ENCODE data around the gene CARMIL1.

The CARMIL1 gene

GRCh38 chr6:25257686-25258348 lies 21.4 kb upstream of the CARMIL1 start:
- H3K4me1 ChIP-seq (ENCODE audit: insufficient read depth, low read length): no peaks in the 10 kb centered on the region
- no peaks in the 10 kb centered on the region for H3K9me3 ChIP-seq (ENCODE audit: control insufficient read depth, insufficient read depth, low read length)
- H3K9ac ChIP-seq (ENCODE audit: low read depth, low read length): no peak overlapping the region
- H3K36me3 ChIP-seq (ENCODE audit: insufficient read depth, low read length): no peaks in the 10 kb centered on the region

- Histone ChIP-seq H3K4me1 (ENCODE audit: insufficient read depth, low read length) (no peaks in the 10 kb centered on the region), H3K9ac (ENCODE audit: low read depth, low read length) (no peak overlapping the region), H3K36me3 (ENCODE audit: insufficient read depth, low read length) (no peaks in the 10 kb centered on the region), H3K9me3 (ENCODE audit: control insufficient read depth, insufficient read depth, low read length) (no peaks in the 10 kb centered on the region)
Measured at GRCh38 chr6:25259756-25260155, 19.4 kb upstream of the CARMIL1 start.

- H3K36me3 ChIP-seq (ENCODE audit: insufficient read depth, low read length): no peaks in the 10 kb centered on the region
- no peaks in the 10 kb centered on the region for H3K4me1 ChIP-seq (ENCODE audit: insufficient read depth, low read length)
- H3K9ac ChIP-seq (ENCODE audit: low read depth, low read length): no peak overlapping the region
- no peaks in the 10 kb centered on the region for H3K9me3 ChIP-seq (ENCODE audit: control insufficient read depth, insufficient read depth, low read length)
Measured at GRCh38 chr6:25263657-25264056, 15.5 kb upstream of the CARMIL1 start.

- Histone ChIP-seq H3K9me3 (ENCODE audit: control insufficient read depth, insufficient read depth, low read length) (no peaks in the 10 kb centered on the region), H3K9ac (ENCODE audit: low read depth, low read length) (no peak overlapping the region), H3K36me3 (ENCODE audit: insufficient read depth, low read length) (no peaks in the 10 kb centered on the region), H3K4me1 (ENCODE audit: insufficient read depth, low read length) (no peaks in the 10 kb centered on the region; the same call in 1 of the 2 replicates)
Measured at GRCh38 chr6:25266456-25267100, 12.6 kb upstream of the CARMIL1 start.

GRCh38 chr6:25267662-25268061 lies 11.5 kb upstream of the CARMIL1 start:
- Histone ChIP-seq H3K9me3 (ENCODE audit: control insufficient read depth, insufficient read depth, low read length) (no peaks in the 10 kb centered on the region), H3K9ac (ENCODE audit: low read depth, low read length) (no peak overlapping the region), H3K36me3 (ENCODE audit: insufficient read depth, low read length) (no peaks in the 10 kb centered on the region), H3K4me1 (ENCODE audit: insufficient read depth, low read length) (no peaks in the 10 kb centered on the region; the same call in 1 of the 2 replicates)

GRCh38 chr6:25270559-25270958 lies 8.6 kb upstream of the CARMIL1 start:
- H3K4me1 ChIP-seq (ENCODE audit: insufficient read depth, low read length): no peaks in the 10 kb centered on the region; the same call in 1 of the 2 replicates
- no peaks in the 10 kb centered on the region for H3K36me3 ChIP-seq (ENCODE audit: insufficient read depth, low read length)
- H3K9me3 ChIP-seq (ENCODE audit: control insufficient read depth, insufficient read depth, low read length): no peaks in the 10 kb centered on the region
- no peak overlapping the region for H3K9ac ChIP-seq (ENCODE audit: low read depth, low read length)

- no peak overlapping the region for H3K9ac ChIP-seq (ENCODE audit: low read depth, low read length)
- no peaks in the 10 kb centered on the region for H3K36me3 ChIP-seq (ENCODE audit: insufficient read depth, low read length)
- H3K9me3 ChIP-seq (ENCODE audit: control insufficient read depth, insufficient read depth, low read length): no peaks in the 10 kb centered on the region
- H3K4me1 ChIP-seq (ENCODE audit: insufficient read depth, low read length): peaks cover 8% of the 10 kb centered on the region; the same call in 1 of the 2 replicates
Measured at GRCh38 chr6:25275436-25275835, 3.7 kb upstream of the CARMIL1 start.

GRCh38 chr6:25277386-25277785 lies 1.8 kb upstream of the CARMIL1 start:
- H3K36me3 ChIP-seq (ENCODE audit: insufficient read depth, low read length): no peaks in the 10 kb centered on the region
- H3K9me3 ChIP-seq (ENCODE audit: control insufficient read depth, insufficient read depth, low read length): no peaks in the 10 kb centered on the region
- peaks cover 8% of the 10 kb centered on the region; the same call in 1 of the 2 replicates for H3K4me1 ChIP-seq (ENCODE audit: insufficient read depth, low read length)
- H3K9ac ChIP-seq (ENCODE audit: low read depth, low read length): no peak overlapping the region

- peaks cover 8% of the 10 kb centered on the region; the same call in 1 of the 2 replicates for H3K4me1 ChIP-seq (ENCODE audit: insufficient read depth, low read length)
- H3K36me3 ChIP-seq (ENCODE audit: insufficient read depth, low read length): no peaks in the 10 kb centered on the region
- peak overlapping the region; percentile 85 for H3K9ac ChIP-seq (ENCODE audit: low read depth, low read length)
- H3K9me3 ChIP-seq (ENCODE audit: control insufficient read depth, insufficient read depth, low read length): no peaks in the 10 kb centered on the region
Measured at GRCh38 chr6:25277857-25278256, 1.3 kb upstream of the CARMIL1 start.

- H3K9me3 ChIP-seq (ENCODE audit: control insufficient read depth, insufficient read depth, low read length): no peaks in the 10 kb centered on the region
- peaks cover 8% of the 10 kb centered on the region; the same call in 1 of the 2 replicates for H3K4me1 ChIP-seq (ENCODE audit: insufficient read depth, low read length)
- no peaks in the 10 kb centered on the region for H3K36me3 ChIP-seq (ENCODE audit: insufficient read depth, low read length)
- H3K9ac ChIP-seq (ENCODE audit: low read depth, low read length): peak overlapping the region; percentile 85
Measured at GRCh38 chr6:25278261-25278913, 787 bp upstream of the CARMIL1 start.

GRCh38 chr6:25279748-25280343 lies 672 bp downstream of the CARMIL1 start:
- Histone ChIP-seq H3K36me3 (ENCODE audit: insufficient read depth, low read length) (no peaks in the 10 kb centered on the region), H3K4me1 (ENCODE audit: insufficient read depth, low read length) (peaks cover 8% of the 10 kb centered on the region; the same call in 1 of the 2 replicates)

GRCh38 chr6:25280344-25281074 lies 1.3 kb downstream of the CARMIL1 start:
- Histone ChIP-seq H3K9ac (ENCODE audit: low read depth, low read length) (peak overlapping the region; percentile 85), H3K9me3 (ENCODE audit: control insufficient read depth, insufficient read depth, low read length) (no peaks in the 10 kb centered on the region), H3K36me3 (ENCODE audit: insufficient read depth, low read length) (no peaks in the 10 kb centered on the region), H3K4me1 (ENCODE audit: insufficient read depth, low read length) (peaks cover 8% of the 10 kb centered on the region; the same call in 1 of the 2 replicates)

More at GRCh38 chr6:25279748-25280343, 672 bp downstream of the CARMIL1 start:
- Histone ChIP-seq H3K9ac (ENCODE audit: low read depth, low read length) (peak overlapping the region; percentile 85), H3K9me3 (ENCODE audit: control insufficient read depth, insufficient read depth, low read length) (no peaks in the 10 kb centered on the region)

- Histone ChIP-seq H3K9me3 (ENCODE audit: control insufficient read depth, insufficient read depth, low read length) (no peaks in the 10 kb centered on the region), H3K36me3 (ENCODE audit: insufficient read depth, low read length) (no peaks in the 10 kb centered on the region), H3K9ac (ENCODE audit: low read depth, low read length) (no peak overlapping the region), H3K4me1 (ENCODE audit: insufficient read depth, low read length) (no peaks in the 10 kb centered on the region)
Measured at GRCh38 chr6:25286891-25287290, 7.7 kb downstream of the CARMIL1 start.

- H3K36me3 ChIP-seq (ENCODE audit: insufficient read depth, low read length): no peaks in the 10 kb centered on the region
Measured at GRCh38 chr6:25287941-25288340, 8.8 kb downstream of the CARMIL1 start.

More at GRCh38 chr6:25287941-25288340, 8.8 kb downstream of the CARMIL1 start:
- no peak overlapping the region for H3K9ac ChIP-seq (ENCODE audit: low read depth, low read length)
- no peaks in the 10 kb centered on the region for H3K9me3 ChIP-seq (ENCODE audit: control insufficient read depth, insufficient read depth, low read length)
- H3K4me1 ChIP-seq (ENCODE audit: insufficient read depth, low read length): peaks cover 7% of the 10 kb centered on the region; the same call in 1 of the 2 replicates
